GM12878 (cell line): ENCODE data around the gene TRAF3. TPM values are rescaled to one million over a fixed set of nuclear protein-coding genes. Genes with fewer than 3 reads are reported as not detected.

Source experiments
- ATAC-seq: fragments of 200-7000 bp; cut with Tn5 transposase; 3 replicates; pipeline ENCODE4 v1.9.1; 2020; ENCODE audit warnings: mild to moderate bottlenecking, moderate library complexity
- BruUV-seq: library from RNA; stranded (reverse); fragments of 400-500 nt; replicated peaks from 2 replicates; lab custom pipeline; 2021; lab: Mats Ljungman, UMichigan
- CTCF ChIA-PET: fragments of 300-600 bp; sonication (Branson Sonifier 250); formaldehyde crosslinking; extraction: SDS; loops from one replicate; lab custom pipeline; 2021; ENCODE audit warnings: inconsistent platforms; lab: Yijun Ruan, JAX
- POLR2A ChIA-PET: fragments of 350-600 bp; formaldehyde crosslinking; extraction: SDS; loops from one replicate; lab custom pipeline; 2021; ENCODE audit warnings: inconsistent platforms; lab: Charles Lee
- RAD21 ChIA-PET: fragments of 300-600 bp; sonication (Branson Sonifier 250); formaldehyde crosslinking; loops from one replicate; lab custom pipeline; 2023; ENCODE audit warnings: antibody characterized with exemption; ENCODE audit not compliant: unreplicated experiment; lab: Charles Lee
- SMC1A ChIA-PET: fragments of 300-600 bp; sonication (Branson Sonifier 250); formaldehyde crosslinking; loops from one replicate; lab custom pipeline; 2023; ENCODE audit not compliant: unreplicated experiment, uncharacterized antibody; lab: Charles Lee
- DNase-seq: peaks from one replicate; pipeline ENCODE4 v3.0.0-alpha.2; 2011; ENCODE audit warnings: low read depth, low spot score
- FAIRE-seq: peaks from 3 replicates; lab custom pipeline; 2011; peaks lifted over from hg19 to GRCh38; lab: Jason Lieb, UNC
- H2AFZ ChIP-seq: 2 replicates; pipeline ENCODE4 v1.6.0; 2011; ENCODE audit warnings: low read depth, low read length, control low read depth; ENCODE audit not compliant: control insufficient read depth
- H3K27ac ChIP-seq: 2 replicates; pipeline ENCODE4 v1.5.1; 2011; ENCODE audit warnings: control low read depth; ENCODE audit not compliant: control insufficient read depth, insufficient read depth
- H3K27me3 ChIP-seq, 2 experiments: replicated peaks in 1 of 2; 2 replicates each; pipeline versions ENCODE4 v1.6.0 to v1.6.1; 2011; ENCODE audit warnings: low read length in 1 of 2; ENCODE audit not compliant: control insufficient read depth in 2 of 2, insufficient read depth in 2 of 2
- H3K36me3 ChIP-seq, 2 experiments: 2 replicates each; pipeline ENCODE4 v1.5.1; 2011; ENCODE audit warnings: low read length in 1 of 2; ENCODE audit not compliant: control insufficient read depth in 2 of 2, insufficient read depth in 2 of 2
- H3K4me1 ChIP-seq: 2 replicates; pipeline ENCODE4 v1.6.1; 2011; ENCODE audit warnings: mild to moderate bottlenecking, low read length, moderate library complexity, mixed read lengths; ENCODE audit not compliant: control insufficient read depth, insufficient read depth
- H3K4me2 ChIP-seq: 2 replicates; pipeline ENCODE4 v1.6.0; 2011; ENCODE audit warnings: control low read depth; ENCODE audit not compliant: control insufficient read depth, insufficient read depth
- H3K4me3 ChIP-seq: fragments of 200-600 bp; sonication (generic); 2 replicates; pipeline ENCODE4 v1.5.1; 2016
- H3K79me2 ChIP-seq: 2 replicates; pipeline ENCODE4 v1.6.0; 2011; ENCODE audit warnings: low read length; ENCODE audit not compliant: control insufficient read depth, insufficient read depth
- H3K9ac ChIP-seq: 2 replicates; pipeline ENCODE4 v1.8.0; 2011; ENCODE audit warnings: low read length, control low read depth, mixed read lengths; ENCODE audit not compliant: control insufficient read depth, insufficient read depth
- H3K9me3 ChIP-seq: replicated peaks from 3 replicates; pipeline ENCODE4 v1.5.1; 2011; ENCODE audit warnings: mild to moderate bottlenecking, low read length; ENCODE audit not compliant: control insufficient read depth, insufficient read depth
- H4K20me1 ChIP-seq: 2 replicates; pipeline ENCODE4 v1.6.0; 2011; ENCODE audit not compliant: control insufficient read depth, insufficient read depth
- BHLHE40 ChIP-seq, 2 experiments: fragments of 450-650 bp in 1 of 2; IDR thresholded peaks; 2 replicates each; pipeline ENCODE4 v1.6.1; 2011 to 2017; ENCODE audit warnings: low read depth in 2 of 2, borderline replicate concordance in 1 of 2, improper control_type of control experiment in 1 of 2, low read length in 1 of 2, mild to moderate bottlenecking in 1 of 2
- BRCA1 ChIP-seq: IDR thresholded peaks from 2 replicates; pipeline ENCODE4 v1.6.1; 2011; ENCODE audit warnings: low read depth, low read length, improper control_type of control experiment
- FOXM1 ChIP-seq: IDR thresholded peaks from 2 replicates; pipeline ENCODE4 v1.6.1; 2012; ENCODE audit warnings: low read depth, mild to moderate bottlenecking, inconsistent platforms, low read length, moderate library complexity
- IKZF2 ChIP-seq, 2 experiments: fragments of 450-650 bp; IDR thresholded peaks; 2 replicates each; pipeline ENCODE4 v1.6.1; 2017; ENCODE audit warnings: mild to moderate bottlenecking in 2 of 2, moderate library complexity in 2 of 2
- NBN ChIP-seq: fragments of 450-650 bp; IDR thresholded peaks from 2 replicates; pipeline ENCODE4 v1.6.1; 2016
- NR2F1 ChIP-seq: fragments of 450-650 bp; conservative IDR thresholded peaks from 2 replicates; pipeline ENCODE4 v1.6.1; 2017; ENCODE audit warnings: mild to moderate bottlenecking
- RUNX3 ChIP-seq: IDR thresholded peaks from 2 replicates; pipeline ENCODE4 v1.6.1; 2012; ENCODE audit warnings: low read length, inconsistent platforms
- SRF ChIP-seq, 2 experiments: IDR thresholded peaks; 2 replicates each; pipeline ENCODE4 v1.6.1; 2011; ENCODE audit warnings: low read depth in 2 of 2, low read length in 2 of 2, mild to moderate bottlenecking in 1 of 2, moderate library complexity in 1 of 2
- ZNF384 ChIP-seq: IDR thresholded peaks from 2 replicates; pipeline ENCODE4 v1.6.1; 2012; ENCODE audit warnings: low read depth, mild to moderate bottlenecking, low read length, improper control_type of control experiment, borderline replicate concordance
- WGBS: methylation state at CpG from one replicate; pipeline ENCODE4 v1.1.6; 2016; ENCODE audit warnings: low lambda C conversion rate; ENCODE audit not compliant: insufficient replicate concordance, insufficient coverage; ENCODE audit errors: missing lambda C conversion rate; 5-methylcytosine and 5-hydroxymethylcytosine counted together
- in situ Hi-C: fragments of 300-500 bp; cut with MboI; formaldehyde crosslinking; loops from 9 replicates; pipeline ENCODE4 v1.14.3; 2018; ENCODE audit warnings: mixed read lengths
- intact Hi-C: fragments of 100-400 bp; cut with micrococcal nuclease; formaldehyde crosslinking; loops from one replicate; pipeline ENCODE4 v1.14.2; 2022; ENCODE audit not compliant: unreplicated experiment
- polyA plus RNA-seq, 11 experiments: library from polyadenylated mRNA; depleted of rRNA in 4 of 11; unstranded in 6 of 11; stranded (reverse) in 5 of 11; fragments of >200 nt; fragmentation: Nextera tagmentation in 4 of 11; fragmentation: Illumina TruSeq in 1 of 11; extraction: Ambion mirVana in 4 of 11; extraction: Trizol in 1 of 11; gene quantifications; 1 replicate in 1 of 11; 2 replicates in 10 of 11; pipeline versions ENCODE4 v1.2.1 to v1.2.3, GENCODE V29; 2011 to 2016; ENCODE audit warnings: inconsistent platforms in 2 of 11, missing spikeins in 2 of 11, low read depth in 1 of 11
- total RNA-seq, 4 experiments: library from RNA; depleted of rRNA in 3 of 4; stranded (reverse); fragments of >200 nt in 3 of 4; fragmentation: Illumina TruSeq in 1 of 4; extraction: Trizol in 1 of 4; gene quantifications; 2 replicates each; pipeline versions ENCODE4 v1.2.1 to v1.2.3, GENCODE V29; 2013 to 2021
- TF ChIP-seq, protein P1 (sequence below): fragments of 450-650 bp; IDR thresholded peaks from 2 replicates; pipeline ENCODE4 v1.6.1; 2016; ENCODE audit warnings: mild to moderate bottlenecking
- TF ChIP-seq, protein P2 (sequence below): fragments of 450-650 bp; IDR thresholded peaks from 2 replicates; pipeline ENCODE4 v1.6.1; 2017; ENCODE audit warnings: mild to moderate bottlenecking

Gene TRAF3
- total and polyA plus RNA-seq, 10 of the 15 experiments (the other 5 are each of a cell fraction or from before 2014, with no cell fraction given): 3.0 to 70.1 (median 36.5) TPM

- Histone ChIP-seq H4K20me1 (no peaks in the 10 kb centered on the region), H3K27me3 (no peaks in the 10 kb centered on the region), H3K9me3 (no peaks in the 10 kb centered on the region; the same call in 1 of the 3 replicates), H3K9ac (no peak overlapping the region), H3K27ac (peak overlapping the region; percentile 48), H3K79me2 (peaks cover 96% of the 10 kb centered on the region), H2AFZ (no peak overlapping the region), H3K36me3 (peaks cover 11 to 13% of the 10 kb centered on the region in 2 experiments), H3K4me3 (no peak overlapping the region), H3K4me1 (peaks cover 74% of the 10 kb centered on the region), H3K4me2 (no peak overlapping the region)
- ChIA-PET CTCF (interaction anchor here (0.7 to 1.3 kb wide), 7 partner anchors 9 to 117 kb away, joined by 3 to 4 read pairs (median 3); no protein-coding TSS in a partner anchor), POLR2A (interaction anchor here (0.6 to 6.3 kb wide), 9 partner anchors 8 to 90 kb away, joined by 3 to 63 read pairs (median 4); no protein-coding TSS in a partner anchor), RAD21 (interaction anchor here (0.6 to 2.2 kb wide), 7 partner anchors 8 to 118 kb away, joined by 3 to 7 read pairs (median 3); no protein-coding TSS in a partner anchor), SMC1A (interaction anchor here (1.0 to 7.8 kb wide), 6 partner anchors 11 to 117 kb away, joined by 3 to 69 read pairs (median 6); no protein-coding TSS in a partner anchor)
- 34% methylated on average over 12 of the region's 12 CpGs for WGBS
- ATAC-seq (peak; percentile 4; the same call in 2 of the 3 replicates), FAIRE-seq (no peak), DNase-seq (no peak)
- intact Hi-C loops (no loop called here), in situ Hi-C loops (no loop called here)
- BruUV-seq: no TSS peak
- peak; percentile 32; the same call in 1 of the 2 replicates for TF ChIP-seq NBN
- TF ChIP-seq, protein P1, sequence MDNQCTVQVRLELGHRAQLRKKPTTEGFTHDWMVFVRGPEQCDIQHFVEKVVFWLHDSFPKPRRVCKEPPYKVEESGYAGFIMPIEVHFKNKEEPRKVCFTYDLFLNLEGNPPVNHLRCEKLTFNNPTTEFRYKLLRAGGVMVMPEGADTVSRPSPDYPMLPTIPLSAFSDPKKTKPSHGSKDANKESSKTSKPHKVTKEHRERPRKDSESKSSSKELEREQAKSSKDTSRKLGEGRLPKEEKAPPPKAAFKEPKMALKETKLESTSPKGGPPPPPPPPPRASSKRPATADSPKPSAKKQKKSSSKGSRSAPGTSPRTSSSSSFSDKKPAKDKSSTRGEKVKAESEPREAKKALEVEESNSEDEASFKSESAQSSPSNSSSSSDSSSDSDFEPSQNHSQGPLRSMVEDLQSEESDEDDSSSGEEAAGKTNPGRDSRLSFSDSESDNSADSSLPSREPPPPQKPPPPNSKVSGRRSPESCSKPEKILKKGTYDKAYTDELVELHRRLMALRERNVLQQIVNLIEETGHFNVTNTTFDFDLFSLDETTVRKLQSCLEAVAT: peak; percentile 60; the same call in 1 of the 2 replicates
- TF ChIP-seq ZNF384: 0 out of 2 replicates have a peak, but pooled peaks have one; percentile 43
- TF ChIP-seq NR2F1: no peak; the same call in 1 of the 2 replicates
- no peak for TF ChIP-seq BRCA1
- TF ChIP-seq, protein P2, sequence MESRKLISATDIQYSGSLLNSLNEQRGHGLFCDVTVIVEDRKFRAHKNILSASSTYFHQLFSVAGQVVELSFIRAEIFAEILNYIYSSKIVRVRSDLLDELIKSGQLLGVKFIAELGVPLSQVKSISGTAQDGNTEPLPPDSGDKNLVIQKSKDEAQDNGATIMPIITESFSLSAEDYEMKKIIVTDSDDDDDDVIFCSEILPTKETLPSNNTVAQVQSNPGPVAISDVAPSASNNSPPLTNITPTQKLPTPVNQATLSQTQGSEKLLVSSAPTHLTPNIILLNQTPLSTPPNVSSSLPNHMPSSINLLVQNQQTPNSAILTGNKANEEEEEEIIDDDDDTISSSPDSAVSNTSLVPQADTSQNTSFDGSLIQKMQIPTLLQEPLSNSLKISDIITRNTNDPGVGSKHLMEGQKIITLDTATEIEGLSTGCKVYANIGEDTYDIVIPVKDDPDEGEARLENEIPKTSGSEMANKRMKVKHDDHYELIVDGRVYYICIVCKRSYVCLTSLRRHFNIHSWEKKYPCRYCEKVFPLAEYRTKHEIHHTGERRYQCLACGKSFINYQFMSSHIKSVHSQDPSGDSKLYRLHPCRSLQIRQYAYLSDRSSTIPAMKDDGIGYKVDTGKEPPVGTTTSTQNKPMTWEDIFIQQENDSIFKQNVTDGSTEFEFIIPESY: peak; percentile 71; the same call in 1 of the 2 replicates
- TF ChIP-seq SRF (IDR thresholded peaks at IDR 0.05; ENCODE audit: low read depth in 2 of 2, low read length in 2 of 2): peak; percentile 25 to 53; a peak in 1 of 4 replicates
- TF ChIP-seq RUNX3: 0 out of 2 replicates have a peak, but pooled peaks have one; percentile 3
- TF ChIP-seq BHLHE40 (IDR thresholded peaks at IDR 0.05; ENCODE audit: borderline replicate concordance in 1 of 2, low read depth in 2 of 2, low read length in 1 of 2): no peak
- no peak for TF ChIP-seq FOXM1
- TF ChIP-seq IKZF2 (IDR thresholded peaks at IDR 0.05): no peak
These were observed 34.2 kb downstream of the TRAF3 start for GRCh38 chr14:102811254-102811963.
